Effector CD4-positive, alpha-beta T cell (primary cell): ENCODE measurements around the gene F13A1.

Experiments used
- DNase-seq: peaks from one replicate; pipeline ENCODE4 v3.0.0-alpha.2; 2020

F13A1 gene

GRCh38 chr6:6191476-6191875 is 129.0 kb downstream of the F13A1 start:
- no peak for DNase-seq

- no peak for DNase-seq
These were observed 139.8 kb downstream of the F13A1 start for GRCh38 chr6:6180684-6181083.

- no peak for DNase-seq
These were observed 140.4 kb downstream of the F13A1 start for GRCh38 chr6:6179858-6180623.

- DNase-seq = no peak
These were observed 141.7 kb downstream of the F13A1 start for GRCh38 chr6:6178795-6179194.

- no peak for DNase-seq
These were observed 142.7 kb downstream of the F13A1 start for GRCh38 chr6:6177754-6178153.

- no peak for DNase-seq
These were observed 143.8 kb downstream of the F13A1 start for GRCh38 chr6:6176586-6177228.

- DNase-seq = no peak
These were observed 144.3 kb downstream of the F13A1 start for GRCh38 chr6:6176127-6176526.

GRCh38 chr6:6169141-6169540 is 151.3 kb downstream of the F13A1 start:
- DNase-seq = no peak

GRCh38 chr6:6166064-6166463 is 154.4 kb downstream of the F13A1 start:
- no peak for DNase-seq

- no peak for DNase-seq
These were observed 156.1 kb downstream of the F13A1 start for GRCh38 chr6:6164367-6164766.

GRCh38 chr6:6154335-6154734 is 166.1 kb downstream of the F13A1 start:
- no peak for DNase-seq

- no peak for DNase-seq
These were observed 168.4 kb downstream of the F13A1 start for GRCh38 chr6:6152060-6152459.

- no peak for DNase-seq
These were observed 172.2 kb downstream of the F13A1 start for GRCh38 chr6:6148192-6148815.

GRCh38 chr6:6131492-6132109 is 188.9 kb downstream of the F13A1 start:
- no peak for DNase-seq

- no peak for DNase-seq
These were observed 195.0 kb downstream of the F13A1 start for GRCh38 chr6:6125495-6125894.

- DNase-seq = no peak
These were observed 196.7 kb downstream of the F13A1 start for GRCh38 chr6:6123803-6124202.

GRCh38 chr6:6121943-6122342 is 198.5 kb downstream of the F13A1 start:
- DNase-seq = no peak

- DNase-seq = no peak
These were observed 214.9 kb downstream of the F13A1 start for GRCh38 chr6:6105472-6106036.
